ENCODE results near the gene FAM20C.
A peak's percentile ranks its signal among the peaks of the same experiment; 100 is the strongest.

FAM20C gene

DNA sequence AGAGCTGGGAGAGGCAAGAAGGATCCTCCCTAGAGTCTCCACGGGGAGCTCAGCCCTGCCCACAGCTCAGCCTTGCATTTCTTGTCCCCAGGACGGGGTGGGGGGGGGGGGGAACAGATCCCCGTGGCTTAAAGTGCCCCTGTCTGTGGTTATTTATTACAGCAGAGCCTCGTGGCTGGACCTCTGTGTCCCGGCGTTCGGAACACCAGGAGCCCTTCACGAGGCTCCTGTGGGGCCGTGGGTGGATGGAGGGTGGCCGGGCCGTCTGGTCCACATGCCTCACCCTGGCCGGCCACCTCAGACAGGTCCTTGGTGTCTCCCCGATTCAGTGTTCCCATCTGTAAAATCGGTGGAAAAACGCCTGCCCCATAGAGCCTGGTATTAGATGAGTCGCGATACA, 37.9 kb downstream of the FAM20C start (continued):
- TF ChIP-seq ZNF311 (tag by site-specific recombination; IDR thresholded peaks at IDR 0.05; ENCODE audit: borderline replicate concordance) (no peak), ZNF558 (tag by site-specific recombination; IDR thresholded peaks at IDR 0.05) (no peak), ZBTB21 (tag by site-specific recombination; IDR thresholded peaks at IDR 0.05) (no peak)

DNA sequence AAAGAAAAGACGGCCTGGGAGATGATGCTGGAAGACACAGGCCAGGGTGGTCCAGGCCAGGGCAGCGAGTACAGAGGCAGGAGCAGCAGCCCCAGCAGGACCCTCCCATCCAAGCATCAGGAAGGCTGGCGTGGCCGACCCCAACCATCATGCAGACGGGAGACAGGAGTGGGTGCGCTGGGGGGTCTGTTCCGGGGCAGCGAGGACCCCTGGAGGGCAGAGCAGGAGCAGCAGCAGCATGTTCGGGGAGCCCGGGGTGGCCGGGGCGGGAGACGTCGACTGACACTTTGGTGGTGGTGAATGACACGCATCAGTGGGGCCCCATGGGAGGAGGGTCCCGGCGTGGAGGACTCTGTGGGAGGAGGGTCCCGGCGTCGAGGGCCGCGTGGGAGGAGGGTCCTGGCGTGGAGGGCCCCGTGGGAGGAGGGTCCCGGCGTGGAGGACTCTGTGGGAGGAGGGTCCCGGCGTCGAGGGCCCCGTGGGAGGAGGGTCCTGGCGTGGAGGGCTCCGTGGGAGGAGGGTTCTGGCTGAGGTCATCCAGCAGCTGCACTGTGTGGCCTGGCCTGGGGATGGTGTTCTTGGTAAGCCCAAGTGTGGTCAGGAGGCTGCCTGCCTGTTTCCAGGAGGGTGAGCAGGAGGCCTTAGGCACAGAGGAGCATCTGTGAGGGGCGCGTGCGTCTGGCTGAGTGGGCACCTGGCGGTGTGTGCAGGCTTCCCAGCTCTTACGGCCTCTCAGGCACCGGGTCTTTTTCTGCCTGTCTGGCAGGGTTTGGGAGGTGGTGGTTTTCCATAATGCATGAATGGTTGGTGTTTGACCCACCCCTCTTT, 38.9 kb downstream of the FAM20C start:
- CTCF ChIA-PET: interaction anchor here (0.9 kb wide), 1 partner anchor 167 kb away, joined by 3 read pairs; no protein-coding TSS in a partner anchor
- no peaks in the 10 kb centered on the region for H3K36me3 ChIP-seq (ENCODE audit: control insufficient read depth in 2 of 2, insufficient read depth in 1 of 2, low read length in 2 of 2)
- TF ChIP-seq ZNF529 (tag by site-specific recombination; IDR thresholded peaks at IDR 0.05; ENCODE audit: insufficient replicate concordance) (no peak), EGR2 (tag by site-specific recombination; IDR thresholded peaks at IDR 0.05; ENCODE audit: low read depth) (peak; percentile 73), ZFHX2 (tag by site-specific recombination; conservative IDR thresholded peaks at IDR 0.05) (peak; percentile 85), ZNF138 (tag by site-specific recombination; IDR thresholded peaks at IDR 0.05; ENCODE audit: borderline replicate concordance) (no peak), ZNF112 (tag by site-specific recombination; IDR thresholded peaks at IDR 0.05) (no peak), ZNF2 (tag by site-specific recombination; IDR thresholded peaks at IDR 0.05) (peak; percentile 66; the same call in 1 of the 2 replicates), ZNF37A (tag by site-specific recombination; IDR thresholded peaks at IDR 0.05) (no peak), ZNF114 (tag by site-specific recombination; IDR thresholded peaks at IDR 0.05) (no peak), ZNF140 (tag by site-specific recombination; IDR thresholded peaks at IDR 0.05) (no peak), YY2 (tag by site-specific recombination; IDR thresholded peaks at IDR 0.05) (no peak), ZNF132 (tag by site-specific recombination; IDR thresholded peaks at IDR 0.05; ENCODE audit: borderline replicate concordance) (no peak), ZNF184 (tag by site-specific recombination; IDR thresholded peaks at IDR 0.05) (no peak), ZNF146 (tag by site-specific recombination; IDR thresholded peaks at IDR 0.05) (no peak), ZNF624 (tag by site-specific recombination; IDR thresholded peaks at IDR 0.05) (no peak), ZFP3 (tag by site-specific recombination; IDR thresholded peaks at IDR 0.05; ENCODE audit: low read depth) (no peak)
- TF ChIP-seq, protein P1, sequence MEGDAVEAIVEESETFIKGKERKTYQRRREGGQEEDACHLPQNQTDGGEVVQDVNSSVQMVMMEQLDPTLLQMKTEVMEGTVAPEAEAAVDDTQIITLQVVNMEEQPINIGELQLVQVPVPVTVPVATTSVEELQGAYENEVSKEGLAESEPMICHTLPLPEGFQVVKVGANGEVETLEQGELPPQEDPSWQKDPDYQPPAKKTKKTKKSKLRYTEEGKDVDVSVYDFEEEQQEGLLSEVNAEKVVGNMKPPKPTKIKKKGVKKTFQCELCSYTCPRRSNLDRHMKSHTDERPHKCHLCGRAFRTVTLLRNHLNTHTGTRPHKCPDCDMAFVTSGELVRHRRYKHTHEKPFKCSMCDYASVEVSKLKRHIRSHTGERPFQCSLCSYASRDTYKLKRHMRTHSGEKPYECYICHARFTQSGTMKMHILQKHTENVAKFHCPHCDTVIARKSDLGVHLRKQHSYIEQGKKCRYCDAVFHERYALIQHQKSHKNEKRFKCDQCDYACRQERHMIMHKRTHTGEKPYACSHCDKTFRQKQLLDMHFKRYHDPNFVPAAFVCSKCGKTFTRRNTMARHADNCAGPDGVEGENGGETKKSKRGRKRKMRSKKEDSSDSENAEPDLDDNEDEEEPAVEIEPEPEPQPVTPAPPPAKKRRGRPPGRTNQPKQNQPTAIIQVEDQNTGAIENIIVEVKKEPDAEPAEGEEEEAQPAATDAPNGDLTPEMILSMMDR (tag by site-specific recombination; IDR thresholded peaks at IDR 0.05): 0 out of 2 replicates have a peak, but pooled peaks have one; percentile 21
- TF ChIP-seq, protein P2, sequence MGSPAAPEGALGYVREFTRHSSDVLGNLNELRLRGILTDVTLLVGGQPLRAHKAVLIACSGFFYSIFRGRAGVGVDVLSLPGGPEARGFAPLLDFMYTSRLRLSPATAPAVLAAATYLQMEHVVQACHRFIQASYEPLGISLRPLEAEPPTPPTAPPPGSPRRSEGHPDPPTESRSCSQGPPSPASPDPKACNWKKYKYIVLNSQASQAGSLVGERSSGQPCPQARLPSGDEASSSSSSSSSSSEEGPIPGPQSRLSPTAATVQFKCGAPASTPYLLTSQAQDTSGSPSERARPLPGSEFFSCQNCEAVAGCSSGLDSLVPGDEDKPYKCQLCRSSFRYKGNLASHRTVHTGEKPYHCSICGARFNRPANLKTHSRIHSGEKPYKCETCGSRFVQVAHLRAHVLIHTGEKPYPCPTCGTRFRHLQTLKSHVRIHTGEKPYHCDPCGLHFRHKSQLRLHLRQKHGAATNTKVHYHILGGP (tag by site-specific recombination; IDR thresholded peaks at IDR 0.05): no peak
- H3K27ac ChIP-seq (ENCODE audit: extremely low read depth, low read depth, low read length): no peak overlapping the region
- no peaks in the 10 kb centered on the region for H3K9me3 ChIP-seq (ENCODE audit: control insufficient read depth, insufficient read depth, low read depth, low read length)
- H3K4me1 ChIP-seq (ENCODE audit: control insufficient read depth, insufficient read depth, low read length): no peaks in the 10 kb centered on the region
- no peak overlapping the region for H3K4me3 ChIP-seq (ENCODE audit: low read depth, low read length)
- POLR2A ChIA-PET: no interaction called here

DNA sequence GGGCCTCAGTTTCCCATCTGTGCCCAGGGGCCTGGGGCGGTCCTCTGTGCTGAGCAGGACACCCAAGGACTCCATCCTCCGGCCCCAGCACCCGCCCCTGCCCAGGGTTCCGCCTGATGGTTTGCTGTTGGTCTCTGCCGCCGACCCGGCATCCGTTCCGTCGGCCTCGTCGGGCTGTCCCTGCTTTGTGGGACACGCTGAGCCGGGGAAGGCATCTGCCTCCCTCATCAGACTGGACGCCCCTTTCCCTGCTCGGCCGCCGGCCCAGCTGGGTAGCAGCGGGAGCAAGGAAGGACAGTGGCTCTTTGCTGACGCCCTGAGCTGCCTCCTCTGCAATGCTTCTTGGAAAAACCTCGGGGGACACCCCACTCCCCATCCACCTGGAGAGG, 39.5 kb downstream of the FAM20C start:
- CTCF ChIA-PET: no interaction called here
- Histone ChIP-seq H3K9me3 (ENCODE audit: control insufficient read depth, insufficient read depth, low read depth, low read length) (no peaks in the 10 kb centered on the region), H3K4me3 (ENCODE audit: low read depth, low read length) (no peak overlapping the region), H3K4me1 (ENCODE audit: control insufficient read depth, insufficient read depth, low read length) (no peaks in the 10 kb centered on the region), H3K36me3 (ENCODE audit: control insufficient read depth in 2 of 2, insufficient read depth in 1 of 2, low read length in 2 of 2) (no peaks in the 10 kb centered on the region), H3K27ac (ENCODE audit: extremely low read depth, low read depth, low read length) (no peak overlapping the region)
- POLR2A ChIA-PET: no interaction called here
- TF ChIP-seq, protein P3, sequence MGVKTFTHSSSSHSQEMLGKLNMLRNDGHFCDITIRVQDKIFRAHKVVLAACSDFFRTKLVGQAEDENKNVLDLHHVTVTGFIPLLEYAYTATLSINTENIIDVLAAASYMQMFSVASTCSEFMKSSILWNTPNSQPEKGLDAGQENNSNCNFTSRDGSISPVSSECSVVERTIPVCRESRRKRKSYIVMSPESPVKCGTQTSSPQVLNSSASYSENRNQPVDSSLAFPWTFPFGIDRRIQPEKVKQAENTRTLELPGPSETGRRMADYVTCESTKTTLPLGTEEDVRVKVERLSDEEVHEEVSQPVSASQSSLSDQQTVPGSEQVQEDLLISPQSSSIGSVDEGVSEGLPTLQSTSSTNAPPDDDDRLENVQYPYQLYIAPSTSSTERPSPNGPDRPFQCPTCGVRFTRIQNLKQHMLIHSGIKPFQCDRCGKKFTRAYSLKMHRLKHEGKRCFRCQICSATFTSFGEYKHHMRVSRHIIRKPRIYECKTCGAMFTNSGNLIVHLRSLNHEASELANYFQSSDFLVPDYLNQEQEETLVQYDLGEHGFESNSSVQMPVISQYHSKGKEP (tag by site-specific recombination; IDR thresholded peaks at IDR 0.05): no peak
- TF ChIP-seq ZNF48 (tag by site-specific recombination; IDR thresholded peaks at IDR 0.05) (no peak), ZNF292 (tag by site-specific recombination; IDR thresholded peaks at IDR 0.05; ENCODE audit: borderline replicate concordance, low read depth) (no peak), ZNF473 (tag by site-specific recombination; IDR thresholded peaks at IDR 0.05) (no peak), REPIN1 (tag by site-specific recombination; IDR thresholded peaks at IDR 0.05; ENCODE audit: low read depth) (no peak), ZNF843 (tag by site-specific recombination; IDR thresholded peaks at IDR 0.05) (no peak)
- TF ChIP-seq, protein P4, sequence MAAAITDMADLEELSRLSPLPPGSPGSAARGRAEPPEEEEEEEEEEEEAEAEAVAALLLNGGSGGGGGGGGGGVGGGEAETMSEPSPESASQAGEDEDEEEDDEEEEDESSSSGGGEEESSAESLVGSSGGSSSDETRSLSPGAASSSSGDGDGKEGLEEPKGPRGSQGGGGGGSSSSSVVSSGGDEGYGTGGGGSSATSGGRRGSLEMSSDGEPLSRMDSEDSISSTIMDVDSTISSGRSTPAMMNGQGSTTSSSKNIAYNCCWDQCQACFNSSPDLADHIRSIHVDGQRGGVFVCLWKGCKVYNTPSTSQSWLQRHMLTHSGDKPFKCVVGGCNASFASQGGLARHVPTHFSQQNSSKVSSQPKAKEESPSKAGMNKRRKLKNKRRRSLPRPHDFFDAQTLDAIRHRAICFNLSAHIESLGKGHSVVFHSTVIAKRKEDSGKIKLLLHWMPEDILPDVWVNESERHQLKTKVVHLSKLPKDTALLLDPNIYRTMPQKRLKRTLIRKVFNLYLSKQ (tag by site-specific recombination; IDR thresholded peaks at IDR 0.05; ENCODE audit: borderline replicate concordance): no peak
